KMS-11 (cell line): ENCODE data around the gene SLC48A1.

Source experiments
- H2AFZ ChIP-seq: fragments of 200-600 bp; sonication (generic); 2 replicates; pipeline ENCODE4 v1.6.1; 2016; ENCODE audit warnings: antibody characterized with exemption, mixed run types, low read depth
- H3K27ac ChIP-seq: fragments of 200-600 bp; sonication (generic); 2 replicates; pipeline ENCODE4 v1.6.1; 2016; ENCODE audit warnings: mild to moderate bottlenecking, mixed run types
- H3K27me3 ChIP-seq: fragments of 200-600 bp; sonication (generic); 2 replicates; pipeline ENCODE4 v1.6.1; 2017; ENCODE audit warnings: mild to moderate bottlenecking, low read depth, mixed run types, moderate library complexity; ENCODE audit not compliant: insufficient read depth
- H3K36me3 ChIP-seq: fragments of 200-600 bp; sonication (generic); 2 replicates; pipeline ENCODE4 v1.6.1; 2017; ENCODE audit warnings: mild to moderate bottlenecking, mixed run types; ENCODE audit not compliant: insufficient read depth
- H3K4me1 ChIP-seq: fragments of 200-600 bp; sonication (generic); 2 replicates; pipeline ENCODE4 v1.6.1; 2016; ENCODE audit warnings: mild to moderate bottlenecking, low read depth, mixed run types; ENCODE audit not compliant: poor library complexity, severe bottlenecking
- H3K4me2 ChIP-seq: fragments of 200-600 bp; sonication (generic); 2 replicates; pipeline ENCODE4 v1.7.0; 2016; ENCODE audit warnings: mild to moderate bottlenecking, mixed run types
- H3K4me3 ChIP-seq: fragments of 200-600 bp; sonication (generic); IDR thresholded peaks from 2 replicates; pipeline ENCODE4 v1.6.1; 2017; ENCODE audit warnings: low read depth, low read length, mixed read lengths; ENCODE audit not compliant: insufficient read depth
- H3K79me2 ChIP-seq: fragments of 200-600 bp; sonication (generic); 2 replicates; pipeline ENCODE4 v1.6.1; 2016; ENCODE audit warnings: low read depth, mixed run types; ENCODE audit not compliant: insufficient read depth
- H3K9ac ChIP-seq: fragments of 200-600 bp; sonication (generic); 2 replicates; pipeline ENCODE4 v1.6.1; 2016; ENCODE audit warnings: mild to moderate bottlenecking, mixed run types
- H4K20me1 ChIP-seq: fragments of 200-600 bp; sonication (generic); 2 replicates; pipeline ENCODE4 v1.6.1; 2016; ENCODE audit warnings: mild to moderate bottlenecking, mixed run types; ENCODE audit not compliant: insufficient read depth
- CTCF ChIP-seq: fragments of 200-600 bp; sonication (generic); conservative IDR thresholded peaks from 2 replicates; pipeline ENCODE4 v1.6.1; 2017; ENCODE audit warnings: low read depth, mild to moderate bottlenecking, antibody characterized with exemption, low read length, moderate library complexity, mixed read lengths

The SLC48A1 gene

GRCh38 chr12:47741340-47741703 is 31.7 kb upstream of the SLC48A1 start:
- H3K4me3 ChIP-seq = no peak overlapping the region
- no peak for TF ChIP-seq CTCF
- H3K27me3 ChIP-seq = no peaks in the 10 kb centered on the region
- H3K79me2 ChIP-seq = no peaks in the 10 kb centered on the region
- peak overlapping the region; percentile 100 for H3K4me2 ChIP-seq
- H3K4me1 ChIP-seq = peaks cover 53% of the 10 kb centered on the region
- no peaks in the 10 kb centered on the region for H3K36me3 ChIP-seq
- H3K9ac ChIP-seq = peak overlapping the region; percentile 54; the same call in 1 of the 2 replicates
- H4K20me1 ChIP-seq = no peaks in the 10 kb centered on the region
- peak overlapping the region; percentile 74 for H3K27ac ChIP-seq
- peak overlapping the region; percentile 64; the same call in 1 of the 2 replicates for H2AFZ ChIP-seq

GRCh38 chr12:47742253-47742825 is 30.7 kb upstream of the SLC48A1 start:
- Histone ChIP-seq H3K4me1 (peaks cover 58% of the 10 kb centered on the region), H3K79me2 (no peaks in the 10 kb centered on the region), H3K36me3 (no peaks in the 10 kb centered on the region), H3K9ac (no peak overlapping the region), H3K4me2 (peak overlapping the region; percentile 100; the same call in 1 of the 2 replicates), H2AFZ (no peak overlapping the region), H4K20me1 (no peaks in the 10 kb centered on the region), H3K4me3 (no peak overlapping the region), H3K27me3 (no peaks in the 10 kb centered on the region), H3K27ac (no peak overlapping the region)
- TF ChIP-seq CTCF = peak; percentile 98

GRCh38 chr12:47743311-47743860 is 29.7 kb upstream of the SLC48A1 start:
- Histone ChIP-seq H3K27ac (no peak overlapping the region), H3K4me2 (no peak overlapping the region), H2AFZ (no peak overlapping the region), H3K79me2 (no peaks in the 10 kb centered on the region), H3K9ac (no peak overlapping the region), H3K27me3 (no peaks in the 10 kb centered on the region), H4K20me1 (no peaks in the 10 kb centered on the region), H3K4me1 (peaks cover 61% of the 10 kb centered on the region), H3K36me3 (no peaks in the 10 kb centered on the region), H3K4me3 (no peak overlapping the region)
- TF ChIP-seq CTCF = no peak

- H3K4me2 ChIP-seq = no peak overlapping the region
Measured at GRCh38 chr12:47744005-47744651, 28.9 kb upstream of the SLC48A1 start.

More at GRCh38 chr12:47744005-47744651, 28.9 kb upstream of the SLC48A1 start:
- Histone ChIP-seq H3K9ac (no peak overlapping the region), H3K27me3 (no peaks in the 10 kb centered on the region), H4K20me1 (no peaks in the 10 kb centered on the region), H3K4me3 (no peak overlapping the region), H3K79me2 (no peaks in the 10 kb centered on the region), H2AFZ (no peak overlapping the region), H3K36me3 (no peaks in the 10 kb centered on the region), H3K27ac (no peak overlapping the region), H3K4me1 (peaks cover 56% of the 10 kb centered on the region)
- peak; percentile 76 for TF ChIP-seq CTCF
